ENCODE measurements around the gene SNX7. TPM values are rescaled to one million over a fixed set of nuclear protein-coding genes. Genes with fewer than 3 reads are reported as not detected.

Gene SNX7
- total RNA-seq, 1 experiment from 2014 or later, result 25.3 TPM

GRCh38 chr1:98709906-98710305 lies 48.4 kb downstream of the SNX7 start:
- Histone ChIP-seq H4K20me1 (ENCODE audit: insufficient read depth) (peaks cover 5% of the 10 kb centered on the region; the same call in 1 of the 2 replicates), H3K4me3 (no peak overlapping the region), H3K4me1 (replicated peaks; ENCODE audit: insufficient read depth) (no peaks in the 10 kb centered on the region), H3K9me2 (ENCODE audit: insufficient read depth) (no peaks in the 10 kb centered on the region), H3K4me2 (no peak overlapping the region), H3K27me3 (ENCODE audit: insufficient read depth, low read depth) (no peaks in the 10 kb centered on the region), H3K36me3 (ENCODE audit: low read depth) (no peaks in the 10 kb centered on the region), H3K79me2 (ENCODE audit: low read depth) (no peaks in the 10 kb centered on the region), H3K27ac (no peak overlapping the region), H2AFZ (no peak overlapping the region), H3F3A (ENCODE audit: insufficient read depth, low read depth) (no peaks in the 10 kb centered on the region), H3K9me3 (ENCODE audit: insufficient read depth, low read depth) (no peaks in the 10 kb centered on the region)
- BruUV-seq (replicated peaks), result no TSS peak
- ChIA-PET CTCF (no interaction called here), POLR2A (ENCODE audit: unreplicated experiment) (interaction anchor here (0.7 kb wide), 1 partner anchor 76 kb away, joined by 3 read pairs; no protein-coding TSS in a partner anchor)
- TF ChIP-seq EZH2 (IDR thresholded peaks at IDR 0.05; ENCODE audit: low read depth), result no peak
- no peak for TF ChIP-seq CTCF (conservative IDR thresholded peaks at IDR 0.05)
- DNase-seq, result no peak
- intact Hi-C loops (cut with micrococcal nuclease; ENCODE audit: unreplicated experiment), result no loop called here

DNA sequence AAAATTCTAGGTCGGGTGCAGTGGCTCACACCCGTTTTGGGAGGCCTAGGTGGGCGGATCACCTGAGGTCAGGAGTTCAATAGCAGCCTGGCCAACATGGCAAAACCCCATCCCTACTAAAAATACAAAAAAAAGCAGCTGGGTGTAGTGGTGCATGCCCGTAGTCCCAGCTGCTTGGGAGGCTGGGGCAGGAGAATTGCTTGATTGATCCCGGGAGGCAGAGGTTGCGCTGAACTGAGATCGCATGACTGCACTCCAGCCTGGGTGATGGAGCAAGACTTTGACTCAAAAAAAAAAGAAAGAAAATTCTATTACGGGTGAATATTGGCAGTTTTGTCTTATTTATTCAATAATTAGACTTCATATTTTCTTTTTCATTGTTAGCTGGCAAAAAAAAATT lies 62.1 kb downstream of the SNX7 start:
- no peaks in the 10 kb centered on the region for H3K36me3 ChIP-seq (ENCODE audit: low read depth)
- CTCF ChIA-PET, result no interaction called here
- no peaks in the 10 kb centered on the region for H3K9me2 ChIP-seq (ENCODE audit: insufficient read depth)
- H3K4me1 ChIP-seq (replicated peaks; ENCODE audit: insufficient read depth), result no peaks in the 10 kb centered on the region
- H3K4me3 ChIP-seq, result no peak overlapping the region
- no TSS peak for BruUV-seq (replicated peaks)
- POLR2A ChIA-PET (ENCODE audit: unreplicated experiment), result no interaction called here
- no peak for TF ChIP-seq CTCF (conservative IDR thresholded peaks at IDR 0.05)
- TF ChIP-seq EZH2 (IDR thresholded peaks at IDR 0.05; ENCODE audit: low read depth), result no peak
- no peaks in the 10 kb centered on the region for H3K27me3 ChIP-seq (ENCODE audit: insufficient read depth, low read depth)
- no peak overlapping the region for H2AFZ ChIP-seq
- no peaks in the 10 kb centered on the region for H3K9me3 ChIP-seq (ENCODE audit: insufficient read depth, low read depth)
- H3K4me2 ChIP-seq, result no peak overlapping the region
- H4K20me1 ChIP-seq (ENCODE audit: insufficient read depth), result no peaks in the 10 kb centered on the region
- no peaks in the 10 kb centered on the region for H3F3A ChIP-seq (ENCODE audit: insufficient read depth, low read depth)
- H3K79me2 ChIP-seq (ENCODE audit: low read depth), result no peaks in the 10 kb centered on the region
- intact Hi-C loops (cut with micrococcal nuclease; ENCODE audit: unreplicated experiment), result no loop called here
- no peak overlapping the region for H3K27ac ChIP-seq
- DNase-seq, result no peak

- Histone ChIP-seq H3K9me2 (ENCODE audit: insufficient read depth) (no peaks in the 10 kb centered on the region), H3K4me2 (no peak overlapping the region), H3F3A (ENCODE audit: insufficient read depth, low read depth) (no peaks in the 10 kb centered on the region), H3K27me3 (ENCODE audit: insufficient read depth, low read depth) (no peaks in the 10 kb centered on the region), H3K79me2 (ENCODE audit: low read depth) (no peaks in the 10 kb centered on the region), H3K27ac (no peak overlapping the region), H3K9me3 (ENCODE audit: insufficient read depth, low read depth) (no peaks in the 10 kb centered on the region), H4K20me1 (ENCODE audit: insufficient read depth) (no peaks in the 10 kb centered on the region), H3K4me3 (no peak overlapping the region), H2AFZ (no peak overlapping the region), H3K36me3 (ENCODE audit: low read depth) (no peaks in the 10 kb centered on the region), H3K4me1 (replicated peaks; ENCODE audit: insufficient read depth) (no peaks in the 10 kb centered on the region)
- BruUV-seq (replicated peaks), result no TSS peak
- ChIA-PET CTCF (interaction anchor here (0.6 kb wide), 1 partner anchor 268 kb away, joined by 3 read pairs; no protein-coding TSS in a partner anchor), POLR2A (ENCODE audit: unreplicated experiment) (no interaction called here)
- intact Hi-C loops (cut with micrococcal nuclease; ENCODE audit: unreplicated experiment), result no loop called here
- TF ChIP-seq CTCF (conservative IDR thresholded peaks at IDR 0.05), result no peak
- no peak for DNase-seq
Measured at GRCh38 chr1:98732985-98733781, 71.7 kb downstream of the SNX7 start.
